H1 (cell line): Measurements from ENCODE around the gene ADCY1. TPM values are rescaled to one million over a fixed set of nuclear protein-coding genes. Genes with fewer than 3 reads are reported as not detected.

Experiments
- CTCF ChIA-PET: fragments of 300-600 bp; sonication (Branson Sonifier 250); formaldehyde crosslinking; loops from one replicate; lab custom pipeline; 2021; ENCODE audit not compliant: partially characterized antibody; lab: Charles Lee
- POLR2A ChIA-PET: fragments of 300-600 bp; sonication (Branson Sonifier 250); formaldehyde crosslinking; loops from one replicate; lab custom pipeline; 2021; ENCODE audit warnings: inconsistent platforms; ENCODE audit not compliant: partially characterized antibody; lab: Charles Lee
- DNase-seq, 2 experiments: peaks; one replicate each; pipeline versions ENCODE4 v3.0.0 to v3.0.0-alpha.2; 2010 to 2022; ENCODE audit warnings: low spot score in 2 of 2, low read depth in 1 of 2, mixed read lengths in 1 of 2
- FAIRE-seq: peaks from 2 replicates; lab custom pipeline; 2011; peaks lifted over from hg19 to GRCh38; lab: Jason Lieb, UNC
- H2AFZ ChIP-seq: 2 replicates; pipeline ENCODE4 v1.8.1; 2012; ENCODE audit warnings: low read length, inconsistent platforms
- H2AK5ac ChIP-seq: 2 replicates; pipeline ENCODE4 v1.6.1; 2013; ENCODE audit warnings: low read depth, low read length
- H2BK120ac ChIP-seq: replicated peaks from 2 replicates; pipeline ENCODE3; 2013; ENCODE audit warnings: low read depth, low read length, inconsistent platforms
- H2BK12ac ChIP-seq: 2 replicates; pipeline ENCODE4 v1.6.1; 2013; ENCODE audit warnings: low read depth, low read length
- H2BK15ac ChIP-seq: 2 replicates; pipeline ENCODE4 v1.6.1; 2013; ENCODE audit warnings: low read length
- H2BK20ac ChIP-seq: 2 replicates; pipeline ENCODE4 v1.6.1; 2013; ENCODE audit warnings: low read length
- H2BK5ac ChIP-seq: 2 replicates; pipeline ENCODE4 v1.6.1; 2013; ENCODE audit warnings: low read depth, low read length
- H3K14ac ChIP-seq: 2 replicates; pipeline ENCODE4 v1.6.1; 2013; ENCODE audit warnings: inconsistent platforms; ENCODE audit not compliant: insufficient read length
- H3K18ac ChIP-seq: 2 replicates; pipeline ENCODE4 v1.6.1; 2013; ENCODE audit warnings: low read length; ENCODE audit errors: extremely low read depth
- H3K23ac ChIP-seq: 2 replicates; pipeline ENCODE4 v1.6.1; 2013; ENCODE audit warnings: inconsistent platforms; ENCODE audit not compliant: insufficient read length
- H3K23me2 ChIP-seq: 2 replicates; pipeline ENCODE4 v1.6.1; 2013; ENCODE audit warnings: low read depth, low read length
- H3K27ac ChIP-seq: 2 replicates; pipeline ENCODE4 v1.6.1; 2011; ENCODE audit warnings: low read depth, low read length, inconsistent platforms
- H3K27me3 ChIP-seq, 4 experiments: replicated peaks in 1 of 4; 1 replicate in 1 of 4; 2 replicates in 3 of 4; pipeline versions ENCODE4 v1.6.1 to v1.8.1; 2011 to 2013; ENCODE audit warnings: low read length in 3 of 4, mild to moderate bottlenecking in 3 of 4, inconsistent platforms in 2 of 4, mixed read lengths in 2 of 4, moderate library complexity in 1 of 4; ENCODE audit not compliant: control insufficient read depth in 3 of 4, insufficient read depth in 3 of 4; ENCODE audit errors: extremely low read depth in 1 of 4
- H3K36me3 ChIP-seq, 4 experiments: 2 replicates each; pipeline versions ENCODE4 v1.6.1 to v1.8.1; 2011 to 2013; ENCODE audit warnings: mild to moderate bottlenecking in 4 of 4, low read length in 3 of 4, moderate library complexity in 2 of 4, control low read depth in 1 of 4, inconsistent platforms in 1 of 4; ENCODE audit not compliant: insufficient read depth in 4 of 4, control insufficient read depth in 2 of 4
- H3K4ac ChIP-seq: replicated peaks from 2 replicates; pipeline ENCODE3; 2013; ENCODE audit warnings: low read length, low read depth, mixed read lengths, inconsistent platforms; ENCODE audit not compliant: insufficient read length
- H3K4me1 ChIP-seq, 4 experiments: replicated peaks in 1 of 4; 1 replicate in 1 of 4; 2 replicates in 3 of 4; pipeline versions ENCODE4 v1.6.1 to v1.8.1; 2011 to 2013; ENCODE audit warnings: low read length in 3 of 4, inconsistent platforms in 2 of 4, mixed read lengths in 1 of 4; ENCODE audit not compliant: insufficient read depth in 4 of 4, control insufficient read depth in 3 of 4
- H3K4me2 ChIP-seq, 2 experiments: 2 replicates each; pipeline versions ENCODE4 v1.6.1 to v1.8.1; 2011 to 2013; ENCODE audit warnings: low read depth in 2 of 2, low read length in 2 of 2, control low read depth in 1 of 2, inconsistent platforms in 1 of 2, mild to moderate bottlenecking in 1 of 2; ENCODE audit not compliant: insufficient read depth in 1 of 2
- H3K4me3 ChIP-seq, 4 experiments: fragments of 200-600, 300-600 bp in 1 of 4; sonication (generic), shearing (Covaris generic), sonication (Bioruptor Twin) in 1 of 4; 2 replicates each; pipeline versions ENCODE4 v1.5.1 to v1.8.1; 2011 to 2016; ENCODE audit warnings: low read length in 4 of 4, low read depth in 3 of 4, control low read depth in 2 of 4, inconsistent platforms in 2 of 4, mild to moderate bottlenecking in 2 of 4, mixed read lengths in 1 of 4, moderate library complexity in 1 of 4; ENCODE audit not compliant: insufficient read depth in 2 of 4; ENCODE audit errors: extremely low read depth in 1 of 4
- H3K56ac ChIP-seq: replicated peaks from 2 replicates; pipeline ENCODE3; 2013; ENCODE audit warnings: low read depth, mild to moderate bottlenecking, mixed read lengths, low read length, inconsistent platforms; ENCODE audit not compliant: insufficient read length
- H3K79me1 ChIP-seq: 2 replicates; pipeline ENCODE4 v1.6.1; 2013; ENCODE audit warnings: low read depth, low read length, control low read depth
- H3K79me2 ChIP-seq, 2 experiments: 2 replicates each; pipeline versions ENCODE4 v1.6.1 to v1.8.1; 2012 to 2013; ENCODE audit warnings: low read length in 2 of 2, mild to moderate bottlenecking in 2 of 2, inconsistent platforms in 1 of 2; ENCODE audit not compliant: insufficient read depth in 2 of 2, control insufficient read depth in 1 of 2
- H3K9ac ChIP-seq, 4 experiments: replicated peaks in 1 of 4; 1 replicate in 1 of 4; 2 replicates in 3 of 4; pipeline versions ENCODE4 v1.6.1 to v1.8.1; 2011 to 2013; ENCODE audit warnings: low read depth in 3 of 4, low read length in 3 of 4, control low read depth in 2 of 4, mild to moderate bottlenecking in 2 of 4, moderate library complexity in 2 of 4, inconsistent platforms in 1 of 4; ENCODE audit errors: extremely low read depth in 1 of 4
- H3K9me3 ChIP-seq, 2 experiments: 2 replicates each; pipeline versions ENCODE4 v1.6.1 to v1.8.1; 2012 to 2013; ENCODE audit warnings: mild to moderate bottlenecking in 2 of 2, moderate library complexity in 2 of 2, control low read depth in 1 of 2, inconsistent platforms in 1 of 2, low read depth in 1 of 2, low read length in 1 of 2, mixed read lengths in 1 of 2; ENCODE audit not compliant: insufficient read depth in 2 of 2
- H4K20me1 ChIP-seq, 2 experiments: replicated peaks in 1 of 2; 2 replicates each; pipeline versions ENCODE3 to v1.8.1; 2011 to 2013; ENCODE audit warnings: inconsistent platforms in 2 of 2, low read length in 2 of 2, mild to moderate bottlenecking in 1 of 2; ENCODE audit not compliant: insufficient read depth in 2 of 2, control insufficient read depth in 1 of 2
- H4K5ac ChIP-seq: 2 replicates; pipeline ENCODE4 v1.6.1; 2013; ENCODE audit warnings: low read length, low read depth, mixed read lengths, inconsistent platforms; ENCODE audit not compliant: insufficient read length
- H4K8ac ChIP-seq: 2 replicates; pipeline ENCODE4 v1.8.0; 2013; ENCODE audit warnings: mild to moderate bottlenecking, moderate library complexity, low read length, inconsistent platforms; ENCODE audit not compliant: insufficient read depth; ENCODE audit errors: extremely low read depth
- H4K91ac ChIP-seq: replicated peaks from 2 replicates; pipeline ENCODE3; 2013; ENCODE audit warnings: low read length, mixed read lengths, inconsistent platforms; ENCODE audit not compliant: insufficient read length
- BCL11A ChIP-seq, 2 experiments: IDR thresholded peaks; one replicate each; pipeline ENCODE4 v1.6.1; 2011; ENCODE audit warnings: low read depth in 2 of 2, low read length in 2 of 2, mild to moderate bottlenecking in 2 of 2
- CBX8 ChIP-seq: fragments of 300-800, 300-1000 bp; sonication (generic); IDR thresholded peaks from 2 replicates; pipeline ENCODE4 v1.7.1; 2016; ENCODE audit warnings: low read depth, low read length, borderline replicate concordance
- CHD2 ChIP-seq: IDR thresholded peaks from 2 replicates; pipeline ENCODE4 v1.6.1; 2012; ENCODE audit warnings: low read length, improper control_type of control experiment
- EZH2 ChIP-seq: fragments of 200-600 bp; sonication (generic); IDR thresholded peaks from 2 replicates; pipeline ENCODE4 v1.7.1; 2012; ENCODE audit warnings: low read depth, mild to moderate bottlenecking, moderate library complexity, low read length, inconsistent platforms; ENCODE audit not compliant: severe bottlenecking
- KDM4A ChIP-seq: IDR thresholded peaks from one replicate; pipeline ENCODE4 v1.7.1; 2012; ENCODE audit warnings: low read depth, mild to moderate bottlenecking, moderate library complexity, low read length, inconsistent platforms; ENCODE audit not compliant: severe bottlenecking
- KDM5A ChIP-seq: fragments of 200-600 bp; IDR thresholded peaks from 2 replicates; pipeline ENCODE4 v1.7.1; 2012; ENCODE audit warnings: mild to moderate bottlenecking, low read length, inconsistent platforms, mixed read lengths
- NANOG ChIP-seq: IDR thresholded peaks from 2 replicates; pipeline ENCODE4 v1.6.1; 2011; ENCODE audit warnings: low read length, low read depth, mild to moderate bottlenecking, inconsistent platforms; ENCODE audit not compliant: insufficient read depth, poor library complexity, severe bottlenecking
- POU5F1 ChIP-seq: IDR thresholded peaks from 2 replicates; pipeline ENCODE4 v1.6.1; 2011; ENCODE audit warnings: low read depth, mild to moderate bottlenecking, low read length, moderate library complexity
- RBBP5 ChIP-seq: IDR thresholded peaks from 2 replicates; pipeline ENCODE4 v1.7.1; 2012; ENCODE audit warnings: low read depth, mild to moderate bottlenecking, inconsistent platforms, low read length, moderate library complexity, borderline replicate concordance
- SAP30 ChIP-seq: fragments of 300-600 bp; sonication (generic); IDR thresholded peaks from 2 replicates; pipeline ENCODE4 v1.7.1; 2012; ENCODE audit warnings: low read length, moderate library complexity, mild to moderate bottlenecking, inconsistent platforms; ENCODE audit not compliant: insufficient read depth, insufficient replicate concordance
- SP1 ChIP-seq: IDR thresholded peaks from 2 replicates; pipeline ENCODE4 v1.6.1; 2011; ENCODE audit warnings: low read depth, low read length
- TBP ChIP-seq: IDR thresholded peaks from 2 replicates; pipeline ENCODE4 v1.6.1; 2011; ENCODE audit warnings: low read depth, low read length, improper control_type of control experiment
- TEAD4 ChIP-seq: IDR thresholded peaks from 2 replicates; pipeline ENCODE4 v1.6.1; 2012; ENCODE audit warnings: low read depth, low read length, inconsistent platforms, mixed read lengths
- WGBS, 2 experiments: shearing (Covaris generic) in 1 of 2; methylation state at CpG; one replicate each; pipeline versions ENCODE4 v1.1.6 to v1.1.7; 2013 to 2015; ENCODE audit warnings: low lambda C conversion rate in 2 of 2, mixed read lengths in 2 of 2, inconsistent platforms in 1 of 2, low coverage in 1 of 2, missing lambda C conversion rate in 1 of 2; ENCODE audit not compliant: insufficient replicate concordance in 2 of 2, insufficient coverage in 1 of 2, insufficient read length in 1 of 2; ENCODE audit errors: extremely low coverage in 1 of 2, missing lambda C conversion rate in 1 of 2; 5-methylcytosine and 5-hydroxymethylcytosine counted together
- polyA plus RNA-seq, 7 experiments: library from polyadenylated mRNA; depleted of rRNA in 3 of 7; stranded (reverse) in 5 of 7; unstranded in 2 of 7; fragments of >200 nt in 5 of 7; fragments of 200-250 nt in 2 of 7; gene quantifications; 1 replicate in 5 of 7; 2 replicates in 1 of 7; 4 replicates in 1 of 7; pipeline versions ENCODE4 v1.2.1 to v1.2.3, GENCODE V29; 2011 to 2013; ENCODE audit warnings: missing spikeins in 2 of 7, mixed read lengths in 2 of 7
- total RNA-seq: library from RNA; stranded (reverse); fragmentation: NEBNext Ultra II Directional; extraction: Animal tissue kit (Norgen Biotek cat#: 25700); gene quantifications from 2 replicates; pipeline ENCODE4 v1.2.1, GENCODE V29; 2021

Gene ADCY1
- total and polyA plus RNA-seq, 2 of the 8 experiments (the other 6 are each of a cell fraction or from before 2014, with no cell fraction given) = 7.9 to 26.9 TPM

GRCh38 chr7:45651540-45651939 is 77.4 kb downstream of the ADCY1 start:
- no peak overlapping the region for H3K4me3 ChIP-seq
- no peak overlapping the region for H2AFZ ChIP-seq
- H4K5ac ChIP-seq = no peak overlapping the region
- 92% methylated on average over 6 of the region's 6 CpGs; no CpG with 5 or more reads in 1 of the 2 experiments for WGBS, 2 experiments
- H3K27ac ChIP-seq = no peak overlapping the region
- DNase-seq (no peak), FAIRE-seq (no peak)
- H2BK120ac ChIP-seq = no peak overlapping the region
- H3K18ac ChIP-seq = no peak overlapping the region
- H3K56ac ChIP-seq = no peak overlapping the region
- no peak overlapping the region for H3K9ac ChIP-seq
- H4K20me1 ChIP-seq = no peaks in the 10 kb centered on the region
- H4K8ac ChIP-seq = no peak overlapping the region
- H3K9me3 ChIP-seq = no peaks in the 10 kb centered on the region
- no peak overlapping the region for H2BK15ac ChIP-seq
- no peak overlapping the region for H3K14ac ChIP-seq
- no peaks in the 10 kb centered on the region for H3K4me1 ChIP-seq
- H4K91ac ChIP-seq = no peak overlapping the region
- no peaks in the 10 kb centered on the region for H3K23me2 ChIP-seq
- H2BK12ac ChIP-seq = no peak overlapping the region
- ChIA-PET CTCF (interaction anchor here (1.5 to 1.9 kb wide), 2 partner anchors 10 to 12 kb away, joined by 5 to 8 read pairs; no protein-coding TSS in a partner anchor), POLR2A (no interaction called here)
- H3K4ac ChIP-seq = no peak overlapping the region
- H3K4me2 ChIP-seq = no peak overlapping the region
- H2BK20ac ChIP-seq = no peak overlapping the region
- H3K36me3 ChIP-seq = no peaks in the 10 kb centered on the region; a peak in 1 of 8 replicates
- no peaks in the 10 kb centered on the region for H3K79me1 ChIP-seq
- no peak overlapping the region for H2AK5ac ChIP-seq
- no peaks in the 10 kb centered on the region for H3K27me3 ChIP-seq
- H3K23ac ChIP-seq = no peak overlapping the region
- H2BK5ac ChIP-seq = no peak overlapping the region
- no peaks in the 10 kb centered on the region for H3K79me2 ChIP-seq
- TF ChIP-seq CBX8 (no peak), SP1 (no peak), CHD2 (no peak), TBP (no peak), POU5F1 (no peak), KDM5A (no peak), NANOG (no peak), SAP30 (no peak), RBBP5 (no peak), EZH2 (no peak), BCL11A (IDR thresholded peaks at IDR 0.05; ENCODE audit: low read depth in 2 of 2, low read length in 2 of 2) (no peak), TEAD4 (no peak), KDM4A (no peak)
